Measurements from ENCODE around the gene ECE1.

Gene ECE1

GRCh38 chr1:21325731-21326387, 35.6 kb upstream of the ECE1 start:
- DNase-seq (ENCODE audit: low spot score) = no peak

- DNase-seq (ENCODE audit: low spot score) = no peak
These were observed 35.0 kb upstream of the ECE1 start for GRCh38 chr1:21325231-21325718.

GRCh38 chr1:21324368-21325141, 34.3 kb upstream of the ECE1 start:
- no peak for DNase-seq (ENCODE audit: low spot score)

DNA sequence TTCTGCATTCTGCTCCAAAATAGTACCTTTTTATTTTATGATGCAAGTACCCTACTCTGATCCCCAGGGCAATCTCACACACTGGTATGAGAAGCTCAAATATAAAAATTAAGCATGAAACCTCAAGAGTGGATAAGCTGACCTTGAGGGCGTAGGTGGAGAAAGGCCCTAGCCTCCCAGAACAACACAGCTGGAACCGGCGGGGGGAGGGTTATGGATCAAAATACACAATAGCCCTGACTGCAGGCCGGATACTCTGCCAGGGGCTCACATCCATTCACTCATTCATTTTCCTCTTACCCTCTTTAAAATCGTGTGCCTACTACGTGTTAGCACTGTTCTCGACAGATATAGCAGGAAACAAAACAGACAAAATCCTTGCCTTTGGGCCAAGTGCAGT, 32.8 kb upstream of the ECE1 start:
- DNase-seq (ENCODE audit: low spot score) = no peak

- no peak for DNase-seq (ENCODE audit: low spot score)
These were observed 32.4 kb upstream of the ECE1 start for GRCh38 chr1:21322681-21323016.

DNA sequence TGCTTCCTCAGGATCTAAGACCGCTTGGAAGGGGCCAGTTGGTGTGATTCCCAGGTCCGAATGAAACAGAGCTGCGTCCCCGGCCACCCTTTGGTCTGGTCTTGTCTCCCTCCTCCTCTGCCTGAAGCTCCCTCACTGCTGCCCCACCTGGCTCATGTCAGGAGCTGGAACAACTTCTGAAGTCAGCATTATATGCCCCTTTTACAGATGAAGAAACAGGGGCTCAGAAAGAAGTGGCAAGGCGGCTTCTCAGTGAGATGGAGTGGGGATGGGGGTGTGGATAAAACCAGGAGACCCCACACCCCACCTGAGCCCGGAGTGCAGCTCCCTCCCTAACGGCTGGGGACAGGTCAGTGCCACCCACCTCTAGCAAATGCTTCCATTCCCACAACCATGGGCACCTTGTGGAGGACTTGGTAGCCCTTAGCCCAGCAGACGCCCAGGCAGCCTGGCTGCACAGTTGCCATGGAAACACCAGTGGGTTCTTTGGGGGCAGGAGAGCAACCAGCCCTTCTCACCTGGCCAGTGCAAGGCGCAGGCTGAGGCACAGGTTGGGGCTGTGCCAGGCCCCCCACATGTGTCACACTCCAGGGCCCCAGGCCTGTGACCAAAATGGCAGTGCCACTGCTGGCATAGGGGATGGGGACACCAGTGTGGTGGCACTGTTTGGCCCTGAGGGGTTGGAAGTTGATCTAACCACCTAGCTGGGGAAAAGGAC, 31.9 kb upstream of the ECE1 start:
- no peak for DNase-seq (ENCODE audit: low spot score)

GRCh38 chr1:21320410-21321108, 30.3 kb upstream of the ECE1 start:
- DNase-seq (ENCODE audit: low spot score) = no peak

DNA sequence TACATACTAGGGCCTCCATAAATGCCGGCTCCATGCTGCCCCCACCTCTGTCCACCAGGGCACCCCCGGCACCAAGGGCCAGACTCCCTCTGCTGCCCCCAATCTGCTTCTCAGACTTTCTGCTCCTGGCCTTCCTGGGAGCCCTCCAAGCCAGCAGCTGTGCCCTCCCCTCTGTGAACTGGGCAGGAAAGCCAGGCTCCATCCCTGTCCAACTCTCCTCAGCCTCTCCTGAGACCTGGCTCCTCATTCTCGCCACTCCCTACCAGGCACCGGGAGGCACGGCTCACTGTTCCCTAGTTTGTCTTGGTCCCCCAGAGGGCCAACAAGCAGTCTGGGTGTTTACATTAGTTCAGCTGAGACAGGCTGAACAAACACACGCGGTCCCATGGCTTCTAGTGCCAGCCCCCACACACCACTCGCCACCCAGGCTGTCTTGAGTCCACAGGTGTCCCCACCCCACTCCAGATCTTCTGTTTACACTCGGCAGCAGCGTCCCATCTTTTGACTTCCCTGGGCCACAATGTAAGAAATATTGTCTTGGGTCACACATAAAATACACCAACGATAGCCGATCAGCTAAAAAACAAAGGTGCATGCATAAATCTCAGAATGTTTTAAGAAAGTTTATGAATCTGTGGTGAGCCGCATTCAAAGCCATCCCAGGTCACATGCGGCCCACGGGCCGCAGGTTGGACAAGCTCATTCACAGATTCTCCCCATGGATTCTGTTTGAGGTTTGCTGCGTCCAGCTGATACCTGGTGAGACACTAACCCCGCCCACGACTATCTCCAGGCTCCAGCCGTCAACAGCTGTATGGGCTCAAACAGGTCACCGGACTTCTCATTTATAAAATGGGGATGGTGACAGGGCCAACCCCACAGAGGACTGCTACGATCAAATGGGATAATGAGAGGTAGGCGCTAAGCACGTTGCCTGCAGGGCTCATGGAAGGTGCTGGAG, 29.5 kb upstream of the ECE1 start:
- no peak for DNase-seq (ENCODE audit: low spot score)

DNA sequence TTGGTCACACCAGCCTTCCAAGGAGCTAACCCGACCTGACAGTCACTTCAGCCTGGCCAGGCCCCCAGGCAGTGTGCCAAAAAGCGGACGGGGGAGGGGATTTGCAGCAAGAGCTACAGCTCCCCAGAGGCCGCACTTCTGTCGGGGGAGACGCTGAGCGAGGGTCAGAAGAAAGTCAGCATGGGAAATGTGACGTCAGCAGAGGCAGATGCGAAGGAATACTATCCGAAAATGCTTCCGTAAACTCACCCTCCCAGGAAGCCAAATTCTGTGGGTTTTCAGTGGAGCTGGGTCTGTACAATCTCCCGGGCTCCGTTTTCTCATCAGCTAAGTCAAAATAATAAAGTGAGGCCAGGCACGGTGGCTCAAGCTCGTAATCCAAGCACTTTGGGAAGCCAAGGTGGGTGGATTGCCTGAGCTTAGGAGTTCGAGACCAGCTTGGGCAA, 28.5 kb upstream of the ECE1 start:
- DNase-seq (ENCODE audit: low spot score) = peak; percentile 74

GRCh38 chr1:21318057-21318713, 27.9 kb upstream of the ECE1 start:
- no peak for DNase-seq (ENCODE audit: low spot score)

- DNase-seq (ENCODE audit: low spot score) = no peak
These were observed 27.4 kb upstream of the ECE1 start for GRCh38 chr1:21317690-21318043.

DNA sequence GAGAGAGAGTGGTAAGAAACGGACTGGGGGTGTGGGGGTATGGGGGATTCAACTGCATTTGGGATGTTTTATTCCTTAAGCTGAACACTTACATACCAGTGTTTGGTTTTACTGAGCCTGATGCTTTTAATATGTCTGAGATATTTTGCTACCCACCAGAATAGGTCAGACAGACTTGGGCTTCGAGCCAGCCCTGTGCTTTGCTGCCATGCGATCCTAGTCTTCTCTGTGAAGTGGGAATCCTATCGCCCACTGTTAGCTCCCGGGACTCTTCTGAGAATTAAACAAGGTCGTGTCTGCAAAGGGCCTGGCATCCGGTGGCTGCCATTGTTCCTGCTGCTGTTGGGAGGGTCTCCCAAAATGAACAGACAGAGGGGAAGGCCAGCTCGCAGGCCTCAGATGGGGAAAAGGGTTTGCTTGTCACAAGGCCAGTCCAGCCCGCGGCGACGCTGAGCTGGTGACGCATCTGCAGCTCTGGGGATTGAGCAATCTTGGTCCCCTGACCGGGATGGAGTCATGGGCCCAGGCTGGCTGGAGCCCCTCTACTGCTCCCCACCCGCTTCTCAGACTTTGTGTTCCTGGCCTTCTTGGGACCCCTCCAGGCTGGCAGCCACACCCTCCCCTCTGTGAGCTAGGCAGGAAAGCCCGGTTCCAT, 26.9 kb upstream of the ECE1 start:
- DNase-seq (ENCODE audit: low spot score) = no peak

DNA sequence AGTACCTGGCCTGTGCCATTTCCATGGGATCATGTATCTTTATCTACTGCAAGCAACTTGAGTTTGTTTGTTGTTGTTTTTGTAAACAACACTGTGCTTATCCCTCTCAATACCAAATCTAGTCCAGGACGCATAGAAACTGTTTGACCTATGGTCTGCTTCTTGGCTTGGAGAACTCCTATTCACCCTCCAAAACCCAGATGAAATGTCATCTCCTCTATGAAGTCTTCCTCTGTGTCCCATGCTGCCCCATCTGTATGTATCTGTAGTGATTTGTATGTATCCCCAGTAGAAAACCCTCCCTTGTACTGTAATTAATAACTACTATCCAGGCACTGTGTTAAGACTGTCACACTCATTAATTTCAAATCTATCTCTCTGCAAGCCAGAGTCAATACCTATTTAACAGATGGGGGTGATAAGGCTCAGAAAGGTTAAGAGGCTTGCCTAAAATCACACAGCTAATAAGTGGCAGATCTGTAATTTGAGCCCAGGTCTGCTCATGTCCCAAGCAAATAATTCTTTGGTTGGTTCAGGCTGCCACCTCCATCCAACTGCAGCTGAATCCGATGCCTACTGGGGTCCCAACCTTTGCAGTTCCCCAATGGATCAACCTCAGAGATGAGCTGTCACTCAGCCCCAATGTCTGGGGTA, 24.6 kb upstream of the ECE1 start:
- no peak for DNase-seq (ENCODE audit: low spot score)

DNA sequence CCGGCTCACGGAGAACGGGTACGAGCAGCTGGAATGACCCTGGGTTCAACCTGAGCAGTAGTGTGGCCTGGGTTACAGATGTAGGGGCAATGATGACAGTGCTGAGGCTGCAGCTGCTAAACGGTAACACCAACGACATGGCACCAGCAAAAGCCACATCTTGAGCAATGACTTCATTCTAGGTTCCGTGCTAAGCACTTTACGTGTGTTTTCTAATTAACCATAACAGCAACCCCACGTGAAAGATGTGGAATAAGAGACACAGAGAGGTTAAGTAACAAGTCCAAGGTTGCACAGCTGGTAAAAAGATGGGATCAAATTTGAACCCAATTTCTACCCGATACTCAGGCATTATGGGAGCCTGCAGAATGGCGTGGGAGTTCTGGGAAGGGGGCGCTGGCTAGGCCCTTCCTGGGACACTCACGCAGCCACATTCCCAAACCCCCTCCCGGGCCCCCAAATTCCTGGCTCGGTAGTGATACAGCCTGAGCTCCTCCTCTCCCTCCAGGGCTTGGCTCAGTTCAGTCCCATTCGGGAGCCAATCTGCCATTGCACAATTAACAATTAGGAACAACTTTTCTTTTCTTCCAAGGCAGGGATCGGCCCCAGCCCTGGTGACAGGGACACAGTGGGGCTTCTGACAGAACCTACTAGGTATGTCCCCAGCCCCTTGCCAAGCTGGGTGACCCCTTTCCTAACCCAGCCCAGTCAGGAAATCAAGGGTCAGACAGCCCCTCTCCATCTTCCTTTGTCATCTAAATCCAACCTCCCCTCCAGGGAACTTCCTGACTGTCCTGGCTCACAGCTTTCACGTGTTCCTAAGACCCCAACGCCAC, 23.8 kb upstream of the ECE1 start:
- no peak for DNase-seq (ENCODE audit: low spot score)

GRCh38 chr1:21313203-21313885, 23.1 kb upstream of the ECE1 start:
- peak; percentile 72 for DNase-seq (ENCODE audit: low spot score)

- no peak for DNase-seq (ENCODE audit: low spot score)
These were observed 22.2 kb upstream of the ECE1 start for GRCh38 chr1:21312407-21312992.

GRCh38 chr1:21311016-21311415, 20.8 kb upstream of the ECE1 start:
- DNase-seq (ENCODE audit: low spot score) = no peak

All from SK-N-DZ (cell line).